Articular chondrocyte of knee joint (primary cell): ENCODE data around the gene PLPPR4. TPM values are rescaled to one million over a fixed set of nuclear protein-coding genes. Genes with fewer than 3 reads are reported as not detected.

Experiments
- total RNA-seq: library from RNA; depleted of rRNA; stranded (reverse); fragments of >200 nt; gene quantifications from 2 replicates; pipeline ENCODE4 v1.2.3, GENCODE V29; 2012

The PLPPR4 gene, protein sequence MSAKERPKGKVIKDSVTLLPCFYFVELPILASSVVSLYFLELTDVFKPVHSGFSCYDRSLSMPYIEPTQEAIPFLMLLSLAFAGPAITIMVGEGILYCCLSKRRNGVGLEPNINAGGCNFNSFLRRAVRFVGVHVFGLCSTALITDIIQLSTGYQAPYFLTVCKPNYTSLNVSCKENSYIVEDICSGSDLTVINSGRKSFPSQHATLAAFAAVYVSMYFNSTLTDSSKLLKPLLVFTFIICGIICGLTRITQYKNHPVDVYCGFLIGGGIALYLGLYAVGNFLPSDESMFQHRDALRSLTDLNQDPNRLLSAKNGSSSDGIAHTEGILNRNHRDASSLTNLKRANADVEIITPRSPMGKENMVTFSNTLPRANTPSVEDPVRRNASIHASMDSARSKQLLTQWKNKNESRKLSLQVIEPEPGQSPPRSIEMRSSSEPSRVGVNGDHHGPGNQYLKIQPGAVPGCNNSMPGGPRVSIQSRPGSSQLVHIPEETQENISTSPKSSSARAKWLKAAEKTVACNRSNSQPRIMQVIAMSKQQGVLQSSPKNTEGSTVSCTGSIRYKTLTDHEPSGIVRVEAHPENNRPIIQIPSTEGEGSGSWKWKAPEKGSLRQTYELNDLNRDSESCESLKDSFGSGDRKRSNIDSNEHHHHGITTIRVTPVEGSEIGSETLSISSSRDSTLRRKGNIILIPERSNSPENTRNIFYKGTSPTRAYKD
- 0.39 and 0.54 TPM in 2 replicates for total RNA-seq

GRCh38 chr1:99264201-99265021 lies at the start of gene PLPPR4:
PLPPR4 (plus strand) TSS chr1:99264492; CDS start chr1:99264594, 102 bp downstream.

